Measurements from ENCODE around the gene ACP5. TPM values are rescaled to one million over a fixed set of nuclear protein-coding genes. Genes with fewer than 3 reads are reported as not detected.

Gene ACP5
- total RNA-seq, 1 experiment from 2014 or later: 2.3 TPM

GRCh38 chr19:11549386-11549953 is 28.0 kb downstream of the ACP5 start:
- no peaks in the 10 kb centered on the region for H4K20me1 ChIP-seq (ENCODE audit: control insufficient read depth, insufficient read depth, insufficient read length)
- peaks cover 9 to 28% (median 16%) of the 10 kb centered on the region in 3 experiments; a peak in 6 of 7 replicates for H3K36me3 Mint-ChIP-seq (ENCODE audit: insufficient read depth in 1 of 3, low read depth in 3 of 3)
- H3T11ph ChIP-seq (ENCODE audit: low read length): no peak overlapping the region
- H3K27me3 Mint-ChIP-seq (ENCODE audit: low read depth): no peaks in the 10 kb centered on the region
- peaks cover 2 to 3% of the 10 kb centered on the region in 2 experiments; a peak in 3 of 4 replicates for H3K4me1 Mint-ChIP-seq
- no peaks in the 10 kb centered on the region for H3K79me1 ChIP-seq (ENCODE audit: insufficient read depth, low read depth, low read length, poor library complexity, severe bottlenecking)
- no peak overlapping the region for H2BK15ac ChIP-seq (ENCODE audit: low read depth, low read length)
- H3K4ac ChIP-seq (ENCODE audit: low read depth, low read length): no peak overlapping the region
- H3K14ac ChIP-seq (ENCODE audit: insufficient read depth, low read length): no peak overlapping the region
- TF ChIP-seq CTCF (conservative IDR thresholded peaks at IDR 0.05): no peak
- no peak overlapping the region for H2BK120ac ChIP-seq (ENCODE audit: low read depth, low read length, poor library complexity, severe bottlenecking)
- H2BK12ac ChIP-seq (ENCODE audit: insufficient read length, low read depth, low read length): no peak overlapping the region
- no peak overlapping the region for H4K91ac ChIP-seq (ENCODE audit: insufficient read length, low read depth, low read length)
- DNase-seq: no peak
- no peak overlapping the region for H3K23ac ChIP-seq (ENCODE audit: insufficient read length, low read depth, low read length)
- H3K27me3 ChIP-seq (ENCODE audit: insufficient read depth, low read length): no peaks in the 10 kb centered on the region
- no peak overlapping the region for H3K18ac ChIP-seq (ENCODE audit: insufficient read length, low read depth, low read length)
- H4K5ac ChIP-seq (ENCODE audit: insufficient read length, low read depth, low read length): no peak overlapping the region
- H3K4me3 Mint-ChIP-seq: no peak overlapping the region
- H3K9ac ChIP-seq (ENCODE audit: extremely low read depth, insufficient read length, low read length): no peak overlapping the region
- no peak overlapping the region for H3K27ac Mint-ChIP-seq
- H3K27ac ChIP-seq (ENCODE audit: insufficient read length, low read depth, low read length): no peak overlapping the region
- H3K9me3 ChIP-seq (ENCODE audit: control insufficient read depth, low read depth, low read length): no peaks in the 10 kb centered on the region
- no peak overlapping the region for H2AFZ ChIP-seq (ENCODE audit: low read length)
- H2BK5ac ChIP-seq (ENCODE audit: insufficient read length, low read length): no peak overlapping the region
- WGBS (ENCODE audit: extremely low coverage, insufficient read length, low lambda C conversion rate): no CpG with 5 or more reads among the region's 24 CpGs
- H3K56ac ChIP-seq (ENCODE audit: insufficient read length, low read depth, low read length): no peak overlapping the region
- H3K4me1 ChIP-seq (ENCODE audit: insufficient read depth, low read length): no peaks in the 10 kb centered on the region
- H2BK20ac ChIP-seq (ENCODE audit: low read depth, low read length, poor library complexity, severe bottlenecking): no peak overlapping the region
- H3K23me2 ChIP-seq (ENCODE audit: insufficient read length, low read depth, low read length, poor library complexity, severe bottlenecking): no peaks in the 10 kb centered on the region
- H3K9me3 Mint-ChIP-seq: no peaks in the 10 kb centered on the region
- H3K4me2 ChIP-seq (ENCODE audit: insufficient read depth, insufficient read length, low read length): no peak overlapping the region
- no peak overlapping the region for H2AK5ac ChIP-seq (ENCODE audit: insufficient read length, low read length)
- H4K8ac ChIP-seq (replicated peaks; ENCODE audit: insufficient read length, low read depth, low read length): no peak overlapping the region
- H3K79me2 ChIP-seq (ENCODE audit: insufficient read depth, low read length): no peaks in the 10 kb centered on the region
